Measurements from ENCODE around the gene LYZ.

DNA sequence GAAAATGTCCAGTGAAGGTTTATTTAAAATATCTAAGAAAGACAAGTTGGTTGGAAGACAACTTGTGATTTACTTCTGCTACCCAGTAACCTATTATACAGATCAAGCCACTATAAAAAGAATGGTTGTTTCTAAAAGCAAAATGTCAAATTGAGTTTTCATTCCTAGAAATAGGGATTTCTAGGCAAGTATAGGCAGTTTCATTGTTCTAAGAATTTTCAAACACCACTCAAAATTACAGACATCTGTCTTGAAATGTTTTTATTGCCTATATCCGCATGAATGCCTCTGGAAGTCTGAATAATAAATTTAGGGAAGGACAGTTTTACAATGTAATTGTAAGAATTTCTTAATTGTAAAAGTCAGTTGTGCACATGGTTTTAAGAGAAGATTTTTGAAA is 20.0 kb downstream of the LYZ start:
- TF ChIP-seq, protein P1, sequence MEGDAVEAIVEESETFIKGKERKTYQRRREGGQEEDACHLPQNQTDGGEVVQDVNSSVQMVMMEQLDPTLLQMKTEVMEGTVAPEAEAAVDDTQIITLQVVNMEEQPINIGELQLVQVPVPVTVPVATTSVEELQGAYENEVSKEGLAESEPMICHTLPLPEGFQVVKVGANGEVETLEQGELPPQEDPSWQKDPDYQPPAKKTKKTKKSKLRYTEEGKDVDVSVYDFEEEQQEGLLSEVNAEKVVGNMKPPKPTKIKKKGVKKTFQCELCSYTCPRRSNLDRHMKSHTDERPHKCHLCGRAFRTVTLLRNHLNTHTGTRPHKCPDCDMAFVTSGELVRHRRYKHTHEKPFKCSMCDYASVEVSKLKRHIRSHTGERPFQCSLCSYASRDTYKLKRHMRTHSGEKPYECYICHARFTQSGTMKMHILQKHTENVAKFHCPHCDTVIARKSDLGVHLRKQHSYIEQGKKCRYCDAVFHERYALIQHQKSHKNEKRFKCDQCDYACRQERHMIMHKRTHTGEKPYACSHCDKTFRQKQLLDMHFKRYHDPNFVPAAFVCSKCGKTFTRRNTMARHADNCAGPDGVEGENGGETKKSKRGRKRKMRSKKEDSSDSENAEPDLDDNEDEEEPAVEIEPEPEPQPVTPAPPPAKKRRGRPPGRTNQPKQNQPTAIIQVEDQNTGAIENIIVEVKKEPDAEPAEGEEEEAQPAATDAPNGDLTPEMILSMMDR (IDR thresholded peaks at IDR 0.05): no peak
- TF ChIP-seq ZFX (IDR thresholded peaks at IDR 0.05; ENCODE audit: borderline replicate concordance): no peak

Measured in 22Rv1 (cell line).